ENCODE measurements around the gene APBB1.

DNA sequence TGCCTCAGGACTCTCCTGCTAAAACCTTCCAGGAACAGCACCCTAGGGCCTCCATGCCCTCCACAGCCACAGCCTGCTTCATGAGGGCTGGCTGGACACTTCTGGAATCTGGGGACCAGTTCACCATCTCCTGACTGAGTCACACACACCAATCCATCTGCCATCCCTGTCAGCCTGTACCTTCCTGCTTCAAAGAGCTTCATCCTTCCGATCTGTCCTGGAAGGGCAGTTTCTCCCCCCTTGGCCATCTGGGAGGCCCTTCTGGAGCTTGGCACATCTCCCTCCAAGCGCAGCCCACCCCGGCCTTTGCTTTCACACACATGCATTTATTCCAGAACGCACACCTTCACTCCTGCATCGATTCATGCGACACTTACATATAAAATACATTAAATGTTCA is 13.0 kb downstream of the APBB1 start:
- no peak for TF ChIP-seq POLR2AphosphoS5 (IDR thresholded peaks at IDR 0.05)
- TF ChIP-seq, protein P1, sequence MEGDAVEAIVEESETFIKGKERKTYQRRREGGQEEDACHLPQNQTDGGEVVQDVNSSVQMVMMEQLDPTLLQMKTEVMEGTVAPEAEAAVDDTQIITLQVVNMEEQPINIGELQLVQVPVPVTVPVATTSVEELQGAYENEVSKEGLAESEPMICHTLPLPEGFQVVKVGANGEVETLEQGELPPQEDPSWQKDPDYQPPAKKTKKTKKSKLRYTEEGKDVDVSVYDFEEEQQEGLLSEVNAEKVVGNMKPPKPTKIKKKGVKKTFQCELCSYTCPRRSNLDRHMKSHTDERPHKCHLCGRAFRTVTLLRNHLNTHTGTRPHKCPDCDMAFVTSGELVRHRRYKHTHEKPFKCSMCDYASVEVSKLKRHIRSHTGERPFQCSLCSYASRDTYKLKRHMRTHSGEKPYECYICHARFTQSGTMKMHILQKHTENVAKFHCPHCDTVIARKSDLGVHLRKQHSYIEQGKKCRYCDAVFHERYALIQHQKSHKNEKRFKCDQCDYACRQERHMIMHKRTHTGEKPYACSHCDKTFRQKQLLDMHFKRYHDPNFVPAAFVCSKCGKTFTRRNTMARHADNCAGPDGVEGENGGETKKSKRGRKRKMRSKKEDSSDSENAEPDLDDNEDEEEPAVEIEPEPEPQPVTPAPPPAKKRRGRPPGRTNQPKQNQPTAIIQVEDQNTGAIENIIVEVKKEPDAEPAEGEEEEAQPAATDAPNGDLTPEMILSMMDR (IDR thresholded peaks at IDR 0.05): no peak
- no peak for TF ChIP-seq POLR2A (IDR thresholded peaks at IDR 0.05)
- TF ChIP-seq EP300 (IDR thresholded peaks at IDR 0.05): no peak

Data from stomach (tissue), 4 donors.